Adipose tissue (tissue), 3 donors: Measurements from ENCODE around the gene IFT88. TPM values are rescaled to one million over a fixed set of nuclear protein-coding genes. Genes with fewer than 3 reads are reported as not detected.

Experiments used
- H3K27ac ChIP-seq: one replicate; pipeline ENCODE4 v1.5.1; 2013; ENCODE audit warnings: low read depth, low read length
- WGBS, 3 donors: extraction: QIAGEN DNeasy Blood & Tissue Kit; methylation state at CpG; one replicate each; pipeline ENCODE4 v1.1.7; 2013; 5-methylcytosine and 5-hydroxymethylcytosine counted together
- polyA plus RNA-seq, 3 donors: library from polyadenylated mRNA; stranded (reverse); fragments of 200-250 nt; gene quantifications; one replicate each; pipeline ENCODE4 v1.2.3, GENCODE V29; 2013
- donor health status: healthy with polysubstance abuse.
- donor health status: Bipolar disorder and iron deficiency.
- donor health status: healthy.

The IFT88 gene
- polyA plus RNA-seq, 3 donors, result 4.4 to 13.0 (median 5.4) TPM

GRCh38 chr13:20608438-20609020, 41.6 kb downstream of the IFT88 start:
- H3K27ac ChIP-seq, result no peak overlapping the region
- WGBS, 3 donors, result 83 to 88% (median 85%) methylated on average over 10 of the region's 10 CpGs

GRCh38 chr13:20609145-20609544, 42.2 kb downstream of the IFT88 start:
- no peak overlapping the region for H3K27ac ChIP-seq
- 88 to 94% (median 92%) methylated on average over 6 of the region's 6 CpGs for WGBS, 3 donors

- H3K27ac ChIP-seq, result no peak overlapping the region
- WGBS, 3 donors, result 78 to 91% (median 78%) methylated on average over 4 of the region's 4 CpGs
Observed at GRCh38 chr13:20610006-20610405, 43.0 kb downstream of the IFT88 start.

DNA sequence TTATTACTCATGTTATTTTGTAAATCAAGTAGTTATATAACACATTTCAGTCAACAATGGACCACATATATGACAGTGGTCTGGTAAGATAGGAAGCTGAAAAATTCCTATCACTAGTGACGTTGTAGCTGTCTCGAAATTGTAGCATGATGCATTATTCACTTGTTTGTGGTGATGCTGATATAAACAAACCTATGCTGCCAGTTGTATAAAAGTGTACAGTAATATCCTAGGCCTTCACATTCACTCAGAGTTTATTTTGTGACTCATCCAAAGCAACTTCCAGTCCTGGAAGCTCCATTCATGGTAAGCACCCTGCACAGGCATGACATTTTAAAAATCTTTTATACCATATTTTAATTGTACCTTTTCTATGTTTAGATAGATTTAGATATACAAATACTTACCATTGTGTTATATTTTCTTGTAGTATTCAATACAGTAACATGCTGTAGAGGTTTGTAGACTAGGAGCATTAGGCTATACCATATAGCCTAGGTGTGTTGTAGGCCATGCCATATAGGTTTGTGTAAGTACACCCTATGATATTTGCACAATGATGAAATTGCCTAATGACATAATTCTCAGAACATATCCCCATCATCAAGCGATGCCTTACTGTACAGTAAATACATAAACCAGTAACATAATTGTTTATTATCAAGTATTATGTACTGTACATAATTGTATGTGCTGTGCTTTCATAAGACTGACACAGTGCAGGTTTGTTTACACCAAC, 49.3 kb downstream of the IFT88 start:
- H3K27ac ChIP-seq, result no peak overlapping the region
- 94 to 98% (median 97%) methylated on average over 3 of the region's 3 CpGs for WGBS, 3 donors

DNA sequence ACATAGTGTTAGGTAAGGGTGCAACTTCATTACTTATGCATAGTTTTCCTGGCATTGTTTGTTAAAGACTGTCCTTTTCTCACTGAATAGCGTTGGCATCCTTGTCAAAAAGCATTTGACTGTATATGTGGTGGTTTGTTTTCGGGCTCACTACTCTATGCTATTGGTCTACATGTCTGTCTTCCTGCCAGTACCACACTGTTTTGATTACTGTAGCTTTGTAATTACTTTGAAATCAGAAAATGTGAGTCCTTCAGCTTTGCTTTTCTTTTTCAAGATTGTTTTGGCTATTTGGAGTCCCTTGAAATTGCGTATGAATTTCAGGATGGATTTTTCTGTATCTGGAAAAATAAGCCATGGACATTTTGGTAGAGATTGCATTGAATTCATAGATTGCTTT, 56.0 kb downstream of the IFT88 start:
- WGBS, 3 donors, result 96 to 98% (median 97%) methylated on average over 3 of the region's 3 CpGs
- no peak overlapping the region for H3K27ac ChIP-seq

GRCh38 chr13:20624213-20624612, 57.3 kb downstream of the IFT88 start:
- H3K27ac ChIP-seq, result no peak overlapping the region
- WGBS, 3 donors, result 95 to 98% (median 96%) methylated on average over 4 of the region's 4 CpGs

GRCh38 chr13:20633802-20634201, 66.8 kb downstream of the IFT88 start:
- WGBS, 3 donors, result 95 to 99% (median 98%) methylated on average over 3 of the region's 3 CpGs
- H3K27ac ChIP-seq, result no peak overlapping the region

GRCh38 chr13:20636079-20636478, 69.1 kb downstream of the IFT88 start:
- 94 to 98% (median 96%) methylated on average over 1 of the region's 1 CpG for WGBS, 3 donors
- no peak overlapping the region for H3K27ac ChIP-seq

GRCh38 chr13:20637811-20638210, 70.9 kb downstream of the IFT88 start:
- 89 to 93% (median 89%) methylated on average over 5 of the region's 5 CpGs for WGBS, 3 donors

GRCh38 chr13:20647758-20648157, 80.8 kb downstream of the IFT88 start:
- WGBS, 3 donors, result 96 to 99% (median 97%) methylated on average over 2 of the region's 2 CpGs
- no peak overlapping the region for H3K27ac ChIP-seq

More at GRCh38 chr13:20637811-20638210, 70.9 kb downstream of the IFT88 start:
- no peak overlapping the region for H3K27ac ChIP-seq

DNA sequence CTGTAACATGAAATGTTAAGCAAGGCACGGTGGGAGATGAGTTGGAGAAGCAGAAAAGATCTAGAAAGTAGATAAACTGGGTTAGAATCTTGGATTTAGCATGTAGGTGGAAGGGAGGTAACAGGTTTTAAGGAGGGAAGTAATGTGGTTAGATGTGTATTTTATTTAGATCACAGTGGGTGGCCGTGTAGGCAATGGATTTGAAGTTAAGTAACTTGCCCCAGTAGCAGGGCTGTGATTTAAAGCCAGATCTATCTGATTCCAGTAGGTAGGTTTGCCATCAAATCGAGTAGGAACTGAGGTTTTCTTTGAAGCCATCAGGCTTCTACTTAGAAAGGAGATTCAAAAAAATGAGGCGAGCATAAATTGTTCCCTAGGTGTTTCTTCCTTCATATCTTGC, 86.0 kb downstream of the IFT88 start:
- WGBS, 3 donors, result 74 to 82% (median 78%) methylated on average over 4 of the region's 4 CpGs
- no peak overlapping the region for H3K27ac ChIP-seq

- H3K27ac ChIP-seq, result no peak overlapping the region
- 80 to 93% (median 86%) methylated on average over 1 of the region's 1 CpG for WGBS, 3 donors
Observed at GRCh38 chr13:20654156-20654555, 87.2 kb downstream of the IFT88 start.

- H3K27ac ChIP-seq, result no peak overlapping the region
- 66 to 82% (median 79%) methylated on average over 5 of the region's 5 CpGs for WGBS, 3 donors
Observed at GRCh38 chr13:20658451-20659040, 91.6 kb downstream of the IFT88 start.

DNA sequence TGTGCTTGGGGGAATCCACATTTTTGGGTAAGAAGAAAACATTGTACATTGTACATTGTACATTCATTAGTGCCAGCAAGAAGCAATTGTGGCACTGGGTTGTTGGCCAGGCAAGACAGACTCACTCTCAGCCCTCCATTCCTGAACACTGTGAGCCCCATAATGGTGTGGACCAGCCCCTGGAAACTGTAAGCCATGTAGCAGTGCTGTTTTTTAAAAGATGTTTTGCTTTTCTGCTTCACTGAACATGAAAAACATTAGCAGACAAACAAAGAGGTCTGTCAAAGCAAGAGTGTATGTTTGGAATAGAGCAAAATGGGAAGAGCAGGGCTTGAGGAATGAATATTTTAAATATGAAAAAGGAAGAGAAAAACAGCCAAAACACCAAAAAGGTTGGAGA, 97.4 kb downstream of the IFT88 start:
- no peak overlapping the region for H3K27ac ChIP-seq

GRCh38 chr13:20666948-20667347, 100.0 kb downstream of the IFT88 start:
- WGBS, 3 donors, result 75 to 92% (median 77%) methylated on average over 4 of the region's 4 CpGs

DNA sequence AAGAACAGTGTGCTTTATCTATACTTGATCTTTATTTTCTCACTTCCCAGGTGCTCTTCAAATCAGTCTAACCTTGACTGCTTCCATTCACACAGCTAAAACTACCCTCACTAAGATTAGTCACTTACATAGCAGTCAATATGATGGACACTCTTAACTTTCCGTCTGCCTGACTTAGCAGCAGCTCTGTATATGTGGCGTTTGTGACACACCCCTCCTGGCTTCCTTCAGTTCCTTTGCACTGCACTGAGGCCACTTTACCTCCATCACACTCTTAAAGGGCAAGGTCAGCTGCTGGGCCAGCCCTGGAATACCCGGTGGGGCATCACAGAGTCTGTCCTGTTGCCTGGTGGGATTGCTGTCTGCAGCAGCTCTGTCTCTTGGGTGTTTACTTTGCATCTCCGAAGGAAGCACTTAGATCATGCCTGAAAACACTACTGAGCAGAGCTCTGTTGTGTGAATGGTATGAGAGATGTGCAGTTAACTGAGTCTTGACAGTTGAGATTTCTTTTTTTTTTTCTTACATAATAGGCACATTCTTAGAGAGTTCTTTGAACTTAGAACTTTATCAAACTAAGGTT, 101.0 kb downstream of the IFT88 start:
- no peak overlapping the region for H3K27ac ChIP-seq
- 54 to 64% (median 61%) methylated on average over 4 of the region's 4 CpGs for WGBS, 3 donors

More at GRCh38 chr13:20666948-20667347, 100.0 kb downstream of the IFT88 start:
- no peak overlapping the region for H3K27ac ChIP-seq

DNA sequence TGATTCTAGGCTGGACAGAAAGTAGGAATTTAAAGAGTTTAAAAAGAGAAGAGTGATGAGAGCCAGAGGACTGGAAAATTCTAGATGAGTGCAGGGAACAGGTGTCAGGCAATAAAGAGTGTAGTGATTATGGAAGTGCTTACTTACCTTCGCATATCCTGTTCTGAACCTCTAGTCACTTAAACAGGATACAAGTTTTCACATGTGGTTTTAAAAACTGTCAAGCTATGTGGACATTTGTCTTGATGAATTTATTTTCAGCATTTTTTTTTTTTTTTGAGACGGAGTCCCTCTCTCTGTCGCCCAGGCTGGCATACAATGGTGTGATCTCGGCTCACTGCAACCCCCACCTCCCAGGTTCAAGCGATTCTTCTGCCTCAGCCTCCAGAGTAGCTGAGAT, 102.2 kb downstream of the IFT88 start:
- 72 to 84% (median 73%) methylated on average over 5 of the region's 5 CpGs for WGBS, 3 donors

DNA sequence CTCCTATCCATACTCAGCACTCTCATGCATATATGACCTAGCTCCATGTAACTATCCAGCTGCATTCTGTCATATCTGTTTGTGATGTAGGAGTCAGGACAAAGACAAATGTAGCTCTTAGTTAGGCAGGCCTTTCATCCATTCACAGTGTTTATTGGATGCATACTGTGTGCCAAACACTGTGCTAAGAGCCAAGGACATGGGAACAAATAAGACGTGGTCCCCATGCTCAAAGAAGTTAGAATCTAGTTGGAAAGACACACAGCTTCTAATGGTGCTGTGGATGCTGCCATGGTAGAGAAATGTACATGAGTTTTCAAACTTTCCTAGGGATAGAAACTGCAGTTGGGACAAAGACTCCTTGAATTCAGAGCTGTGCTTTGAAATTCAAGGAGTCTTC, 104.8 kb downstream of the IFT88 start:
- WGBS, 3 donors, result 79 to 94% (median 85%) methylated on average over 1 of the region's 1 CpG

More for the DNA sequence above, 102.2 kb downstream of the IFT88 start:
- H3K27ac ChIP-seq, result no peak overlapping the region

GRCh38 chr13:20672772-20673171, 105.8 kb downstream of the IFT88 start:
- 33 to 80% (median 38%) methylated on average over 2 of the region's 2 CpGs for WGBS, 3 donors
- no peak overlapping the region for H3K27ac ChIP-seq

More for the DNA sequence above, 104.8 kb downstream of the IFT88 start:
- H3K27ac ChIP-seq, result no peak overlapping the region
